GM12873 (cell line): ENCODE data around the gene FSCN2.

Experiments used
- CTCF ChIP-seq: IDR thresholded peaks from 2 replicates; pipeline ENCODE4 v1.5.1; 2012; ENCODE audit warnings: low read depth, mild to moderate bottlenecking, moderate library complexity, low read length, control low read depth; ENCODE audit not compliant: insufficient read depth; ENCODE audit errors: missing control alignments

FSCN2 gene

GRCh38 chr17:81578561-81579225, 50.5 kb downstream of the FSCN2 start:
- TF ChIP-seq CTCF = no peak

- no peak for TF ChIP-seq CTCF
Observed at GRCh38 chr17:81579298-81579697, 51.1 kb downstream of the FSCN2 start.

GRCh38 chr17:81579821-81580321, 51.7 kb downstream of the FSCN2 start:
- TF ChIP-seq CTCF = no peak

GRCh38 chr17:81580481-81580880, 52.3 kb downstream of the FSCN2 start:
- no peak for TF ChIP-seq CTCF

- TF ChIP-seq CTCF = no peak
Observed at GRCh38 chr17:81581758-81582157, 53.6 kb downstream of the FSCN2 start.

GRCh38 chr17:81582341-81582740, 54.2 kb downstream of the FSCN2 start:
- TF ChIP-seq CTCF = no peak

GRCh38 chr17:81582749-81583148, 54.6 kb downstream of the FSCN2 start:
- TF ChIP-seq CTCF = no peak
